GM23248 (cell line): ENCODE data around the gene PLCL2. TPM values are rescaled to one million over a fixed set of nuclear protein-coding genes. Genes with fewer than 3 reads are reported as not detected.
A peak's percentile ranks its signal among the peaks of the same experiment; 100 is the strongest.

ENCODE experiments used
- DNase-seq: peaks from one replicate; pipeline ENCODE4 v3.0.0-alpha.2; 2015
- H2AFZ ChIP-seq: fragments of 200-600 bp; sonication (generic); 2 replicates; pipeline ENCODE4 v1.6.1; 2016; ENCODE audit warnings: antibody characterized with exemption
- H3F3A ChIP-seq: fragments of 200-600 bp; sonication (generic); 2 replicates; pipeline ENCODE4 v1.6.1; 2016; ENCODE audit warnings: mild to moderate bottlenecking, antibody characterized with exemption, mixed run types; ENCODE audit not compliant: insufficient read depth
- H3K27ac ChIP-seq: fragments of 200-600 bp; sonication (generic); 2 replicates; pipeline ENCODE4 v1.5.1; 2016; ENCODE audit warnings: mild to moderate bottlenecking
- H3K27me3 ChIP-seq: fragments of 200-600 bp; sonication (generic); replicated peaks from 2 replicates; pipeline ENCODE4 v1.6.1; 2016; ENCODE audit warnings: mild to moderate bottlenecking; ENCODE audit not compliant: insufficient read depth
- H3K36me3 ChIP-seq: fragments of 200-600 bp; sonication (generic); 2 replicates; pipeline ENCODE4 v1.6.1; 2016; ENCODE audit warnings: low read depth, mild to moderate bottlenecking
- H3K4me1 ChIP-seq: fragments of 200-600 bp; sonication (generic); 2 replicates; pipeline ENCODE4 v1.6.1; 2016; ENCODE audit warnings: mild to moderate bottlenecking; ENCODE audit not compliant: insufficient read depth
- H3K4me2 ChIP-seq: fragments of 200-600 bp; sonication (generic); one replicate; pipeline ENCODE4 v1.6.1; 2016; ENCODE audit warnings: mild to moderate bottlenecking; ENCODE audit not compliant: unreplicated experiment
- H3K4me3 ChIP-seq: fragments of 200-600 bp; sonication (generic); 2 replicates; pipeline ENCODE4 v1.5.1; 2016; ENCODE audit warnings: mild to moderate bottlenecking
- H3K79me2 ChIP-seq: fragments of 200-600 bp; sonication (generic); 2 replicates; pipeline ENCODE4 v1.6.1; 2016; ENCODE audit warnings: mild to moderate bottlenecking; ENCODE audit not compliant: insufficient read depth
- H3K9ac ChIP-seq: fragments of 200-600 bp; sonication (generic); 2 replicates; pipeline ENCODE4 v1.6.1; 2016; ENCODE audit warnings: mild to moderate bottlenecking
- H3K9me2 ChIP-seq: fragments of 200-600 bp; sonication (generic); 2 replicates; pipeline ENCODE4 v1.6.1; 2016; ENCODE audit warnings: mixed run types, mild to moderate bottlenecking, moderate library complexity; ENCODE audit not compliant: insufficient read depth
- H3K9me3 ChIP-seq: fragments of 200-600 bp; sonication (generic); one replicate; pipeline ENCODE4 v1.6.1; 2017; ENCODE audit warnings: low read depth
- H4K20me1 ChIP-seq: fragments of 200-600 bp; sonication (generic); 2 replicates; pipeline ENCODE4 v1.6.0; 2016; ENCODE audit not compliant: insufficient read depth
- EZH2 ChIP-seq: fragments of 200-600 bp; sonication (generic); IDR thresholded peaks from 2 replicates; pipeline ENCODE4 v1.6.1; 2018; ENCODE audit warnings: antibody characterized with exemption, mild to moderate bottlenecking; ENCODE audit not compliant: insufficient read depth, poor library complexity, severe bottlenecking
- EZH2phosphoT487 ChIP-seq: fragments of 200-600 bp; sonication (generic); IDR thresholded peaks from 2 replicates; pipeline ENCODE4 v1.6.1; 2018; ENCODE audit warnings: antibody characterized with exemption, moderate library complexity, mild to moderate bottlenecking, low read depth; ENCODE audit not compliant: insufficient read depth
- WGBS, 2 experiments: methylation state at CpG; one replicate each; pipeline ENCODE4 v1.1.6; 2015 to 2017; ENCODE audit warnings: low lambda C conversion rate in 2 of 2, low coverage in 1 of 2; ENCODE audit errors: missing lambda C conversion rate in 2 of 2; 5-methylcytosine and 5-hydroxymethylcytosine counted together
- in situ Hi-C: fragments of 300-500 bp; cut with MboI; formaldehyde crosslinking; loops from 2 replicates; pipeline ENCODE4 v1.15.0; 2020
- polyA plus RNA-seq: library from polyadenylated mRNA; unstranded; fragments of >200 nt; fragmentation: Nextera tagmentation; extraction: Ambion mirVana; gene quantifications from 2 replicates; pipeline ENCODE4 v1.2.1, GENCODE V29; 2016
- total RNA-seq: library from RNA; depleted of rRNA; stranded (reverse); fragments of >200 nt; shearing (Covaris generic); gene quantifications from 2 replicates; pipeline ENCODE4 v1.2.3, GENCODE V29; 2014

The PLCL2 gene
- total and polyA plus RNA-seq, 2 experiments from 2014 or later, result 1.4 to 5.1 TPM

DNA sequence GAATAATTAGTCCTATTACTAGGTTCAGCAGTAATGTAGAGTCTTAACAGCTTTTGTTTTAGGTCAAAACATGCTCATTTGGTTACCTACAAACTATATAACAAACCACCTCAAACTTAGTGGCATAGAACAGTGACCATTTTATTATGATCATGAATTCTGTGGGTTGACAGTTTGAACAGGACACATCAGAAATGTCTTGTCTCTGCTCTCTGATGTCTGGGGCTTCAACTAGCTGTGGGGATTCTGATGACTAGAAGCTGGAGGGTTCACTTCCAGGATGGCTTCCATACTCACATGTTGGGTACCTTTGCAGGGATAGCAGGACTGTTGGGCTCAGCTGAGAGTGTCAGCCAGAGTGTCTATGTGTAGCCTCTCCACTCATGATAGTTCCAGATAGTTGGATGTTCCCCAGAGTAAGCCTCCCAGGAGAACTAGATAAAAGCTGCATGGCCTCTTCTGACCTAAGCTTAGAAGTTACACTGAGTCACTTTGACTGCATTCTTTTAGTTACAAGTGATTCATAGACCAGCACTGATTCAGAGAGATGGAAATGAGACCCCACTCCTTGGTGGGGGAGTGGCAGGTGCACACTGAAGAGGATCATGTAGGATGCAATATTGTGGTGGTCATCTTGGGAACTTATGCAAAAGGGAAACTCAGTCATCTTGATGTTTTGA, 32.6 kb downstream of the PLCL2 start:
- Histone ChIP-seq H2AFZ (no peak overlapping the region), H3K4me2 (peak overlapping the region; percentile 8), H3K4me1 (peaks cover 16% of the 10 kb centered on the region), H3K9ac (no peak overlapping the region), H3K27me3 (no peaks in the 10 kb centered on the region), H3K4me3 (no peak overlapping the region), H3K9me3 (no peaks in the 10 kb centered on the region), H3K79me2 (no peaks in the 10 kb centered on the region), H3K9me2 (no peaks in the 10 kb centered on the region), H4K20me1 (no peaks in the 10 kb centered on the region), H3F3A (peaks cover 19% of the 10 kb centered on the region), H3K27ac (no peak overlapping the region), H3K36me3 (no peaks in the 10 kb centered on the region)
- no peak for TF ChIP-seq EZH2phosphoT487
- TF ChIP-seq EZH2, result no peak
- in situ Hi-C loops, result no loop called here
- DNase-seq, result peak; percentile 46

- TF ChIP-seq EZH2phosphoT487, result no peak
- TF ChIP-seq EZH2, result no peak
- in situ Hi-C loops, result no loop called here
- Histone ChIP-seq H3K9me2 (no peaks in the 10 kb centered on the region), H3F3A (peaks cover 19% of the 10 kb centered on the region), H3K27me3 (no peaks in the 10 kb centered on the region), H2AFZ (no peak overlapping the region), H3K79me2 (no peaks in the 10 kb centered on the region), H4K20me1 (no peaks in the 10 kb centered on the region), H3K4me1 (peaks cover 16% of the 10 kb centered on the region), H3K4me3 (no peak overlapping the region), H3K4me2 (no peak overlapping the region), H3K9ac (no peak overlapping the region), H3K27ac (no peak overlapping the region), H3K36me3 (no peaks in the 10 kb centered on the region), H3K9me3 (no peaks in the 10 kb centered on the region)
- no peak for DNase-seq
- WGBS, 2 experiments, result 69 to 77% methylated on average over 3 of the region's 3 CpGs
Measured at GRCh38 chr3:16917980-16918682, 33.4 kb downstream of the PLCL2 start.

DNA sequence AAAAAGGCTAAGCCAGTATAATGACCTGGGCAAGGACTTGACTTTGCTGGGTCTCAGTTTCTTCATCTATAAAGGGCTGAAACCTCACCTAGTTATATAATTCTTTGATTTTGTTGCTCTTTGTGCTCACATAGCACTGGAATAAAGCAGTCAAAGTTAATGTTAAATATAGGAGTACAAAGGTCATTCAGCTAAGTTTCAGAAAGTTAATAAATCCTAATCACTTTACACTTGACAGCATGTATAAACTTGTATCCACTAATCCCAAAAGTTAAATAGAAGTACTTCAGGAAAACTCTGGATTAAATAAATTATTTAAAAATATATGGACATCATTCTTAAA, 33.9 kb downstream of the PLCL2 start:
- Histone ChIP-seq H3K27ac (no peak overlapping the region), H3K79me2 (no peaks in the 10 kb centered on the region), H3F3A (peaks cover 19% of the 10 kb centered on the region), H3K36me3 (no peaks in the 10 kb centered on the region), H3K27me3 (no peaks in the 10 kb centered on the region), H3K4me1 (peaks cover 16% of the 10 kb centered on the region), H4K20me1 (no peaks in the 10 kb centered on the region), H3K4me3 (no peak overlapping the region), H2AFZ (no peak overlapping the region), H3K9me2 (no peaks in the 10 kb centered on the region), H3K9me3 (no peaks in the 10 kb centered on the region), H3K9ac (no peak overlapping the region), H3K4me2 (no peak overlapping the region)
- in situ Hi-C loops, result no loop called here
- DNase-seq, result no peak
- TF ChIP-seq EZH2phosphoT487 (no peak), EZH2 (no peak)

GRCh38 chr3:16923112-16923511, 38.4 kb downstream of the PLCL2 start:
- Histone ChIP-seq H3K36me3 (no peaks in the 10 kb centered on the region), H3F3A (peaks cover 4% of the 10 kb centered on the region; the same call in 1 of the 2 replicates), H3K4me2 (no peak overlapping the region), H4K20me1 (no peaks in the 10 kb centered on the region), H3K27ac (no peak overlapping the region), H3K4me3 (no peak overlapping the region), H3K9me2 (no peaks in the 10 kb centered on the region), H3K9ac (no peak overlapping the region), H3K4me1 (peaks cover 3% of the 10 kb centered on the region; the same call in 1 of the 2 replicates), H2AFZ (no peak overlapping the region), H3K27me3 (no peaks in the 10 kb centered on the region), H3K79me2 (no peaks in the 10 kb centered on the region), H3K9me3 (no peaks in the 10 kb centered on the region)
- no peak for DNase-seq
- TF ChIP-seq EZH2, result no peak
- TF ChIP-seq EZH2phosphoT487, result no peak
- in situ Hi-C loops, result no loop called here
- WGBS, 2 experiments, result 83 to 95% methylated on average over 2 of the region's 2 CpGs

GRCh38 chr3:16927485-16927884, 42.7 kb downstream of the PLCL2 start:
- Histone ChIP-seq H3K9ac (no peak overlapping the region), H3F3A (no peaks in the 10 kb centered on the region), H3K36me3 (no peaks in the 10 kb centered on the region), H4K20me1 (no peaks in the 10 kb centered on the region), H3K27ac (no peak overlapping the region), H3K9me3 (no peaks in the 10 kb centered on the region), H3K79me2 (no peaks in the 10 kb centered on the region), H3K9me2 (no peaks in the 10 kb centered on the region), H3K4me1 (no peaks in the 10 kb centered on the region), H2AFZ (no peak overlapping the region), H3K27me3 (no peaks in the 10 kb centered on the region), H3K4me3 (no peak overlapping the region), H3K4me2 (no peak overlapping the region)
- TF ChIP-seq EZH2phosphoT487, result no peak
- TF ChIP-seq EZH2, result no peak
- DNase-seq, result no peak
- in situ Hi-C loops, result no loop called here
- 100% methylated on average over 1 of the region's 1 CpG for WGBS, 2 experiments
